ENCODE data around the gene STK32C. TPM values are rescaled to one million over a fixed set of nuclear protein-coding genes. Genes with fewer than 3 reads are reported as not detected.
"Not testable (repeated sequence)": the region's sequence is repeated elsewhere in the genome, so short reads cannot be mapped to it uniquely, and the experiment has no call there.

Gene STK32C
- total RNA-seq, 1 experiment from 2014 or later: 5.5 TPM

DNA sequence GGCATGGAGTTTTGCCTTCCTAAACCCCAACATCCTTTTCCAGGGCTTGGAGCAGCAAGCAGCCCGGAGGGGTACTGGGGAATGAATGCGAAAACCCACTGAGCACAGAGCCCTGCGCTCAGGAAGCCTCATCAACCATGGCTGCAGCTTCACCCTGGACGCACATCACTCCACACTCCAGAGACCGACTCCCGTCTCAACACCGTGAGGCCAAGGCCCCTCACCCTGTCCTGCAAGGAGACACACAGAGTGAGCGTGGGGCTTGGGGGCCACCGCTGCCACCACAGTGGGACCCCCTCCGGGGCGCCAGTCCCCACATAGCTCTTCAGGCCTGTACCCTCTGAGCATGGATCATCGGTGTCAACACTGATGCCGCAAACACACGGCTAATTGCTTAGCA is 79.1 kb downstream of the STK32C start:
- DNase-seq (ENCODE audit: low read depth in 1 of 2, low spot score in 2 of 2): no peak
- H3K4me1 ChIP-seq (replicated peaks): no peaks in the 10 kb centered on the region
- no peak overlapping the region for H3K27ac ChIP-seq
- no peaks in the 10 kb centered on the region for H3K9me3 ChIP-seq (replicated peaks)
- no peaks in the 10 kb centered on the region for H3K27me3 ChIP-seq (replicated peaks)
- H3K4me3 ChIP-seq: no peak overlapping the region
- H3K36me3 ChIP-seq: no peaks in the 10 kb centered on the region

DNA sequence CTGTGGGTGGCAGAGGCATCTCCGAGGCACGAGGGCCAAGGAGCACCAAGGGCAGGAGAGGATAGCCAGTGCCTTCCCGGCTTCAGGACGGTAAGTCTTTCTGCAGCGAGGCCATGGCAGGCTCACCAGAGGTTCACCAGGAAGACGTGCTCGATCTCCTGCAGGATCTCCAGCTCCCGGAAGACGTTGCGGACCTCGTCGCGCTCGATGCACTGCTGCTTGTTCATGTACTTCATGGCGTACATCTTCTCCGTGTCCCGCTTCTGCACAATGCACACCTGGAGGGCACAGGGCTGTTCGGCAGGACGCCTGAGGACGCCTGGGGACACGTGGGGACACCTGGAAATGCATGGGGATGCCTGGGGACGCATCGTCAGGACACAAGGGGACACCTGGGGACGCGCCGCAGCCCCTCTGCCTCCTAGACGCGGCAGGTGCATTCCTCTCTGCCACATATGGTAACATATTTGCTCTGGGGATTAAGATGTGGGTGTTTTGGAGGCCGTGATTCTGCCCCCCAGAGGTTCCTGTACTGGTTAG is 79.8 kb downstream of the STK32C start:
- H3K27ac ChIP-seq: no peak overlapping the region

DNA sequence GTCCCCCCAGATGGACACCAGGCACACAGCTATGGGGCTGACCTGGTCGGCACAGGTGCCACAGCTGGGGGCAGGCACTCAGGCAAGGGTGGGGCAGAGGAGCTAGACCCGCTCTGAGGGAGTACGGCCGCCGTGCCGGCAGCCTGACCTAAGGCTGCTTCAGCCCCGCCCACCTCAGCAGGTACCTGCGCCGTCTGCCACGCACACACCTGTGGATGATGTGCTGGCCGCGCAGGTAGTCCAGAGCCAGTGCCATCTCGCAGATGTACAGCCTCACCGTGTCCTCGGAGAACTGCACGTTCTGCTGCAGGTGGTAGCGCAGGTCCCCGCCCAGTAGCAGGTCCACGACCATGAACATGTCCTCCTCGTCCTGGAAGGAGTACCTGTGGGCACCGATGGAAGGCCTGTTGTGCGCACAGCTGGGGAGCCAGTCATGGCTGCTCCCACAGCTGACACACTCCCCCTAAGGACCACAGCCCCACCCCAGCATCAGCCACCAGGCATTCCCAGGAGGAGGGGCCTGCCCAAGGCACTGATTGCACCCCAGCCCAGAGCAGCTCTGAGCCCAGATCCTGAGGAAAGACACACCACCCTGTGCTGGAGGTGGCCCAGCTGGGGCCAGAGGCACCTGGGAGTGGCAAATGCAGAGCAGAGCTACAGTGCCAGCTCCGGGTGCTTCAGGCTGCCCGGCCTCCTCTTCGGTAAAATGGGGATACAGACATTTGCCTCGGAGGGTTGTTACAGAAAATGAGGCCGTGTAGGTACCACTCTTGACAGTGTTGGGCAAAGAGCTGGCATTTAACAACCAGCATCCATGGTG is 81.0 kb downstream of the STK32C start:
- H3K27me3 ChIP-seq (replicated peaks): no peaks in the 10 kb centered on the region
- no peaks in the 10 kb centered on the region for H3K4me1 ChIP-seq (replicated peaks)
- no peak for DNase-seq (ENCODE audit: low read depth in 1 of 2, low spot score in 2 of 2)

More for the DNA sequence above, 79.8 kb downstream of the STK32C start:
- Histone ChIP-seq H3K27me3 (replicated peaks) (no peaks in the 10 kb centered on the region), H3K4me1 (replicated peaks) (no peaks in the 10 kb centered on the region), H3K9me3 (replicated peaks) (no peaks in the 10 kb centered on the region), H3K36me3 (no peaks in the 10 kb centered on the region), H3K4me3 (no peak overlapping the region)
- no peak for DNase-seq (ENCODE audit: low read depth in 1 of 2, low spot score in 2 of 2)

DNA sequence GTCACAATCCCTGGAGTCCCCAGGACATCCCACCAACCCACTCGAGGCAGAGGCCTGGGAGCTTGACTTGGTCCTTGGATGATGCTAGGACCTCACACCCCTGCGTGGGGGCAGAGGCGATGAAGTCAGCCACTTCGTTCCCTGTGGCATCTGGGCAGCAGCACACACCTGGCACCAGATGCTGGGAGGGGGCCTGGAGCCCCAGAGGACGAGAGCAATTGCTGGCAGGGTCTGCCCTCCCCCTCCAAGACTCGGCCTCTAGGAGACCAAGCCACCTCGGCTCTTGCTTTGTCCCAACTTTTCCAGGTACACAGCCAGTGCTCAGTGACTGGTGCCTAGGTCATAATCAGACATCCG is 81.9 kb downstream of the STK32C start:
- H3K4me3 ChIP-seq: no peak overlapping the region
- H3K4me1 ChIP-seq (replicated peaks): no peaks in the 10 kb centered on the region
- no peaks in the 10 kb centered on the region for H3K36me3 ChIP-seq
- H3K27ac ChIP-seq: no peak overlapping the region
- no peaks in the 10 kb centered on the region for H3K27me3 ChIP-seq (replicated peaks)
- DNase-seq (ENCODE audit: low read depth in 1 of 2, low spot score in 2 of 2): no peak
- no peaks in the 10 kb centered on the region for H3K9me3 ChIP-seq (replicated peaks)

More for the DNA sequence above, 81.0 kb downstream of the STK32C start:
- H3K36me3 ChIP-seq: no peaks in the 10 kb centered on the region
- H3K27ac ChIP-seq: no peak overlapping the region
- H3K4me3 ChIP-seq: no peak overlapping the region
- no peaks in the 10 kb centered on the region for H3K9me3 ChIP-seq (replicated peaks)

DNA sequence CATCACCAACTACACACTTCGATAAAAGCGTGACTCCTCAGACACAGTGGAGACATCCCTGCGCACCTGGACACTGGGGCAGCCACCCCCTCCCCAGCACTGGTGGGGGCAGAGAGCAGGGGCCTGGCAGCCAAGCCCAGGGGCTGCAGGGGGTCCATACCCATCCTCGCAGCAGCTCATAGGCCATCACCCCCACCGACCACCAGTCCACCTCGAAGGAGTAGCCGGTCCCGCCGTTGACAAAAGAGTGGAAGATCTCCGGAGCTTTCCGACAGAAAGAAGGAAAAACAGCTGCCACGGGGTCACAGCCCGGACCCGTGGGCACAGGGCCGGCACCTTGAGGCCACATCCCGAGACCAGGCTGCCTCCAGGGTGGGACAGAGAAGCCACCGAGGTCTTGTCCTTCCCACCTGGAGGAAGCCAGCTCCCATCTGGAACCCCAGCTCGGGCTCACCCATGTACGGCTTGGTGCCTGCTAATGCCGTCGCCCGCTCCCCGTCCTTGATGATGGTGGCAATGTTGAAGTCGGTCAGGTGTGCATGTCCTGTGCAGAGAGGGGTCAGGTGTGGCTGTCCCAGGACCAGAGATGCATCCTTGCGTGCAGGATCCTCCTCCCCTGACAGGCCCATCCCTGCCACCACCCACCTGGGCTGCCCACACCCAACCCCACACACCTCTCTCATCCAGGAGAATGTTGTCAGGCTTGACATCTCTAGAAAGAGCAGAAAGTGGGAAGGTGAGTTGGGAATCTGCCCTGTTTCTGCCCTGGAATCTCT is 82.5 kb downstream of the STK32C start:
- Histone ChIP-seq H3K36me3 (no peaks in the 10 kb centered on the region), H3K27me3 (replicated peaks) (no peaks in the 10 kb centered on the region), H3K4me1 (replicated peaks) (no peaks in the 10 kb centered on the region), H3K9me3 (replicated peaks) (no peaks in the 10 kb centered on the region), H3K27ac (no peak overlapping the region), H3K4me3 (no peak overlapping the region)
- DNase-seq (ENCODE audit: low read depth in 1 of 2, low spot score in 2 of 2): no peak

DNA sequence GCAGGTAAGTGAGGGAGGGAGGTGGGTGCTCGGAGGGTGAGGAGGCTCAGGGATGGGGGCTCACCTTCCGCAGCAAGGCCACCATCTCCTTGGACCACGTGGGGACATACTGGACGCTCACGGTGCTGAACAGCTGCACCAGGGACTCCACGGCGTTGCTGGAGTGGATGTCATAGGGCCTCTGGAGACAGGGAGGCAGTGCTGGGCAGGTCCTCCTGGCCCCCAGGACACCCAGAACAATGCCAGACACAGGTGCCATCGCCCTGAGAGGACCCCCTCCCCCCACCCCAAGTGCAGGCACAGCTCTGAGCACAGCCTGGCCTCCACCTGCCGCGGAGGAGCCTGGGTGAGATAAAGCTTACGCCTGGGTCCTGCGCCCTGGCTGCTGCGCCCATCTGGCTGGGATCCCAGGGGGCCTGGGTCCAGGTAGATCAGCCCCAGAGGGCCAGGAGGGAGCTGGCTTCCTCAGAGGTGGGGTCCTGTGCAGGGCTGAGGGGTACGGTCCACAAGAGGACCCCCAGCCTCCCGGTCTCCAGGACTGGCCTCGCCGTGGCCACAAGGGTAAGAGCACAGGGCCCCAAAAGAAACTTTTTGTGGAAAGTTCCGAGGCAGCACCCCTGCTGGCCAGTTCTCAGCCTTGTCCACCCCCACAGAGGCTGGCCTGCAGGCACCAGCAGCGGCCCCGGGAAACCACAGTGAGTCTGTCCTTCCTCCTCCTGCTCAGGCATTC is 83.2 kb downstream of the STK32C start:
- Histone ChIP-seq H3K4me3 (no peak overlapping the region), H3K36me3 (no peaks in the 10 kb centered on the region), H3K9me3 (replicated peaks) (no peaks in the 10 kb centered on the region), H3K27me3 (replicated peaks) (no peaks in the 10 kb centered on the region), H3K4me1 (replicated peaks) (no peaks in the 10 kb centered on the region), H3K27ac (no peak overlapping the region)
- no peak for DNase-seq (ENCODE audit: low read depth in 1 of 2, low spot score in 2 of 2)

DNA sequence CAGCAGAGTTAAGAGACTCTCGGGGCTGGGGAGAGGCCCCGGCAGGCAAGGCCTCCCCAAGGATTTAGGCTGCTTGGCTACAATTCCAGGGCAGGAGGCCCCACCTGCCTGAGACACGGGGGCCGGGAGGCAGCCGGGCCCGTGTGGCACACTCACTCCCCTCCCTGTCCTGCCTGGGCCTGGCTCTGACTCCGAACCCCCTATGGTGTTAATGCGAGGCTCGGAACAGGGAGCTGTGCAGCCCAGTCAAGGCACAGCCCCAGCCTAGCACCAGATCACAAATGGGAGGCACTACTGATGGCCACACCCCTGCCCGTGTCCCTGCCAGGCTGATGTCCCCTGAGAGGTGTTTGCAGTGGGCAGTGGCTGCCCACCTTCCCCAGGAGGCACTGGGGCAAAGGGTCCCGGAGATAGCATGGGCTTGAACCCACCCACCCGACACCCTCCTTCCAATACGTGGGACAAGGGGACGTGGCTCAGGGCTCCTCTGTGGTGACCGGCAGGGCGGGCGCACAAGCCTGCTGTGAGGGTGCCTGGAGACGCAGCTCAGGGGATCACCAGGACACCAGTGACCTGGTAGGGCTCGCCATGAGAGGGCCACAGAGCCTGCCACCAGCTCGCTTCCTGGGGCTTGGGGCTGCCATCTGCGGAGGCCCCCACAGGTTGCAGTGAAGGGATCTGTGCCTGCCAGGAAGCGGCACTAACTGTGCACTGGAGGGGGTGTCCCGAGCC is 84.0 kb downstream of the STK32C start:
- Histone ChIP-seq H3K4me3 (no peak overlapping the region), H3K9me3 (replicated peaks) (no peaks in the 10 kb centered on the region), H3K4me1 (replicated peaks) (no peaks in the 10 kb centered on the region), H3K36me3 (no peaks in the 10 kb centered on the region), H3K27ac (no peak overlapping the region), H3K27me3 (replicated peaks) (no peaks in the 10 kb centered on the region)
- DNase-seq (ENCODE audit: low read depth in 1 of 2, low spot score in 2 of 2): no peak

DNA sequence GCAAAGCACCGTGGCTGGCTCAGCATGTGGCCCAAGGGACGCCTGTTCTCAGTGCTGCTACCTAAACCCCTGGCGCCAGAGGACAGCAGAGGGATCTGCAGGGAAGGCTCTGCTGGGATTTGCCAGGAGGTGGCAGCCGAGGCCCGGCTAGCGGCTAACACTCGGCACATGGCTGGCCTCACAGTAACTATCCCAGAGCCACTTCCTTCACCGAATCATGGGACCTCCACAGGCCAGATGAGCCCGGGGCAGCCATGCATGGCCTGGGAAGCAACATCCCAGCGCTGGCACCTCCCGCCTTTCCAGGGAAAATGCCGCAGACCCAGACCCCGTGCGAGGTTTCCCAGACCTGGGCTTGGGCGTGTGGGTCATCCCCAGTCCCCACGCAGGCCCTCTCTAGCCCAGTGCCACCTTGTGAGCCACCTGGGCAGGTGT is 84.6 kb downstream of the STK32C start:
- no peaks in the 10 kb centered on the region for H3K9me3 ChIP-seq (replicated peaks)
- no peak overlapping the region for H3K4me3 ChIP-seq
- no peaks in the 10 kb centered on the region for H3K4me1 ChIP-seq (replicated peaks)
- no peaks in the 10 kb centered on the region for H3K27me3 ChIP-seq (replicated peaks)
- no peaks in the 10 kb centered on the region for H3K36me3 ChIP-seq
- DNase-seq (ENCODE audit: low read depth in 1 of 2, low spot score in 2 of 2): peak; percentile 39 to 80
- no peak overlapping the region for H3K27ac ChIP-seq

DNA sequence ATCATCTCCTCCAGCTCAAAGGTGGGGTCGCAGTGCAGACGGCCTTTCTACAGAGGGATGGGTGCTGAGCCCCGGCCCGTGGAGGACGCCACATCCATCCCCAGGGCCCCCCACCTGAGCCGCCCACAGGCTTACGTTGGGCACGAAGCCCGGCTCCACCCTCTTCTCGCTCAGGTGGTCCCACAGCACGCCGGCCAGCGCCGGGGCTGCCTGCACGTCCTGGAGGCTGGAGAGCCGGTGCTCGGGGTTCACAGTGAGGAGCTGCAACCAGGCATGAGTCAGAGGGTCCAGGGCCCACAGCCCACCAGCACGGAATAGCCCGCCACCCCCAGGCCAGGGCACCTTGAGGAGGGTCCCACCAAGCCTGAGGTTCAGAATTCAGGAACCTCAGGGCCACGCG is 85.0 kb downstream of the STK32C start:
- no peaks in the 10 kb centered on the region for H3K4me1 ChIP-seq (replicated peaks)
- no peak for DNase-seq (ENCODE audit: low read depth in 1 of 2, low spot score in 2 of 2)
- no peaks in the 10 kb centered on the region for H3K9me3 ChIP-seq (replicated peaks)
- no peaks in the 10 kb centered on the region for H3K36me3 ChIP-seq
- H3K4me3 ChIP-seq: no peak overlapping the region
- H3K27ac ChIP-seq: no peak overlapping the region
- H3K27me3 ChIP-seq (replicated peaks): no peaks in the 10 kb centered on the region

DNA sequence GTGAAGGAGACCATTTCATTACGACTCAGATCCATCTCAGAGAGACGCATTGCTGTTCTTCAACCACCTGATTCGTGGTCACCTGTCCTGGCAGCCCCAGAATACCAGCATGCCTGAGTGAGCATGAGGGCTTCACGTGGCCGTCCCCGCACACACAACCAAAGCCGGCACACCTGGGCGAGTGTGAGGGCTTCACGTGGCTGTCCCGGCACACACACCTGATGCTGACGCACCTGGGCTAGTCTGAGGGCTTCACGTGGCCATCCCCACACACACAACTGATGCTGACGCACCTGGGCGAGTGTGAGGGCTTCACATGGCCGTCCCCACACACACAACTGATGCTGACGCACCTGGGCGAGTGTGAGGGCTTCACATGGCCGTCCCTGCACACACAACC is 86.8 kb downstream of the STK32C start:
- not testable (repeated sequence) for H3K4me1 ChIP-seq (replicated peaks); DNase-seq (ENCODE audit: low read depth in 1 of 2, low spot score in 2 of 2); H3K4me3 ChIP-seq; H3K27ac ChIP-seq; H3K27me3 ChIP-seq (replicated peaks); H3K36me3 ChIP-seq; H3K9me3 ChIP-seq (replicated peaks)

DNA sequence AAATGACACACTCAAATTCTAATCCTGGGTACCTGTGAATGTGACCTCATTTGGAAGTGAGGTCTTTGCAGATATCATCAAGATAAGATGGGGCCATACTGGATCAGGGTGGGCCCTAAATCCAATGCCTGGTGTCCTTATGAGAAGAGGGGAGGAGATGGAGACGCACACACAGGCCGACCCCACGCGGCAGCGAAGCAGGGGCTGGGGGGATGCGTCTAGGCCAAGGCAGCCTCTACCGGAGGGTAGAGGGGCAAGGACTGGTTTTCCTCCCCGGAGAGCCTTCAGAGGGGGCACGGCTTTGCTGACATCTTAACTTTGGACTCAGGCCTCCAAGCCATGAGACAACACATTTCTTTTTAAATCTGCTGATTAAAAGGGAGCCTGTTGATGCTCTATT is 87.7 kb downstream of the STK32C start:
- Histone ChIP-seq H3K4me3 (no peak overlapping the region), H3K4me1 (replicated peaks) (no peaks in the 10 kb centered on the region), H3K27ac (no peak overlapping the region), H3K9me3 (replicated peaks) (no peaks in the 10 kb centered on the region), H3K36me3 (no peaks in the 10 kb centered on the region), H3K27me3 (replicated peaks) (no peaks in the 10 kb centered on the region)
- no peak for DNase-seq (ENCODE audit: low read depth in 1 of 2, low spot score in 2 of 2)

DNA sequence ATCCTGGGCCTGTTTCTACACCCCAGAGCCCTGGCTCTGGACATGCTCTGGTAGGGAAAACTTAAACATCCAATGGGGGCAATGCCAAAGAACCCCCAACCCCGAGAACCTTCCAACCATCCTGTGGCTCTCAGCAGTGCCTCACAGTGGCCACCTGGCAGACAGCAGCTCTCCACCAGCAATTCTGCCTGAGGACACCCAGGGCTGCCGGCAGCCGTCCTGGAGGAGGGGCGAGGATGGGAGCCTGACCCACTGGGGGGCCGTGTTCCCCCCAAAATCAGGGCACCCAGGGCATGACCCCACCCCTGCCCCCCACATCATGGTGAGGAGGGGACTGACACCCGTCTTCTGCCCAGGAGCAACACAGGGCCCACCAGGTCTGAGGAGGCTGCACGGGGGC is 88.3 kb downstream of the STK32C start:
- Histone ChIP-seq H3K27ac (no peak overlapping the region), H3K36me3 (no peaks in the 10 kb centered on the region), H3K4me1 (replicated peaks) (no peaks in the 10 kb centered on the region), H3K4me3 (no peak overlapping the region), H3K27me3 (replicated peaks) (no peaks in the 10 kb centered on the region), H3K9me3 (replicated peaks) (no peaks in the 10 kb centered on the region)
- DNase-seq (ENCODE audit: low read depth in 1 of 2, low spot score in 2 of 2): no peak

DNA sequence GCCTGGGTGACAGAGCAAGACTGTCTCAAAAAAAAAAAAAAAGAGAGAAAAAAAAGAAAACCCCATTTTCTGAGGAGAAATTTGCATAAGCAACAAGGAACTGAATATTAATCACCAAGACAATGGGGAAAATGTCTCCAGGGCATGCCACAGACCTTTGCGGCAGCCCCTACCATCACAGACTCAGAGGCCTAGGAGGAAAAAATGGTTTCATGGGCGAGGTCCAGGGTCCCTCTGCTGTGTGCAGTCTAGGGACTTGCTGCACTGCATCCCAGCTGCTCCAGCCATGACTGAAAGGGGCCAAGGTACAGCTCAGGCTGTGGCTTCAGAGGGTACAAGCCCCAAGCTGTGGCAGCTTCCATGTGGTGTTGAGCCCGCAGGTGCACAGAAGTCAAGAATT is 91.3 kb downstream of the STK32C start:
- H3K36me3 ChIP-seq; H3K27me3 ChIP-seq (replicated peaks); H3K4me1 ChIP-seq (replicated peaks); H3K9me3 ChIP-seq (replicated peaks); H3K27ac ChIP-seq; DNase-seq (ENCODE audit: low read depth in 1 of 2, low spot score in 2 of 2); H3K4me3 ChIP-seq: not testable (repeated sequence)

All from SJSA1 (cell line).